ENCODE results near the gene ROPN1B. TPM values are rescaled to one million over a fixed set of nuclear protein-coding genes. Genes with fewer than 3 reads are reported as not detected.

ROPN1B gene
- total RNA-seq, 1 experiment from 2014 or later = 2.2 TPM

GRCh38 chr3:126018995-126019394 lies 50.0 kb downstream of the ROPN1B start:
- RAD21 ChIA-PET (ENCODE audit: low non-redundant PET in 1 of 2, low total read pairs in 2 of 2, uncharacterized antibody in 2 of 2, unreplicated experiment in 2 of 2) = no interaction called here
- intact Hi-C loops (cut with micrococcal nuclease) = no loop called here
- no peak for ATAC-seq
- H3K9me3 ChIP-seq (ENCODE audit: control insufficient read depth in 1 of 2, insufficient read depth in 1 of 2, low read depth in 1 of 2, low read length in 2 of 2) = no peaks in the 10 kb centered on the region
- H3K9me2 ChIP-seq (ENCODE audit: insufficient read depth) = no peaks in the 10 kb centered on the region
- no peak overlapping the region for H3K4me2 ChIP-seq (ENCODE audit: low read length)
- no peak overlapping the region for H2AFZ ChIP-seq (ENCODE audit: low read depth, low read length, poor library complexity, severe bottlenecking)
- H3K4me1 ChIP-seq (ENCODE audit: control insufficient read depth in 1 of 2, insufficient read depth in 2 of 2, low read length in 2 of 2) = no peaks in the 10 kb centered on the region
- no peak overlapping the region for H3K9ac ChIP-seq (ENCODE audit: low read length)
- POLR2A ChIA-PET = no interaction called here
- no peak overlapping the region for H3K4me3 ChIP-seq (replicated peaks in 1 of 2; ENCODE audit: low read depth in 1 of 2, low read length in 2 of 2)
- no peaks in the 10 kb centered on the region for H3K27me3 ChIP-seq (ENCODE audit: insufficient read depth, low read length)
- CTCF ChIA-PET = no interaction called here
- H3K79me2 ChIP-seq (ENCODE audit: insufficient read depth, low read length) = no peaks in the 10 kb centered on the region
- no peak overlapping the region for H3K27ac ChIP-seq (ENCODE audit: low read depth, low read length)
- TF ChIP-seq CTCF (IDR thresholded peaks at IDR 0.05 in 2 of 3, conservative IDR thresholded peaks at IDR 0.05 in 1 of 3; ENCODE audit: borderline replicate concordance in 1 of 3, insufficient read depth in 1 of 3, low read depth in 2 of 3, low read length in 2 of 3) (no peak), SIN3A (IDR thresholded peaks at IDR 0.05; ENCODE audit: low read depth) (no peak), ELF1 (IDR thresholded peaks at IDR 0.05; ENCODE audit: borderline replicate concordance, low read depth) (no peak), ZFX (IDR thresholded peaks at IDR 0.05) (no peak), FOSL1 (IDR thresholded peaks at IDR 0.05; ENCODE audit: low read depth) (no peak), SRF (IDR thresholded peaks at IDR 0.05; ENCODE audit: low read depth) (no peak), EGR1 (IDR thresholded peaks at IDR 0.05; ENCODE audit: low read depth) (no peak), ZNF274 (IDR thresholded peaks at IDR 0.05; ENCODE audit: low read depth, low read length) (no peak), EZH2phosphoT487 (IDR thresholded peaks at IDR 0.05; ENCODE audit: borderline replicate concordance) (no peak), JUND (IDR thresholded peaks at IDR 0.05) (no peak), SP1 (IDR thresholded peaks at IDR 0.05; ENCODE audit: low read depth) (no peak), POLR2A (IDR thresholded peaks at IDR 0.05; ENCODE audit: borderline replicate concordance, extremely low read depth, insufficient read depth, insufficient read length) (no peak), CEBPB (IDR thresholded peaks at IDR 0.05; ENCODE audit: low read depth) (no peak), POLR2AphosphoS5 (IDR thresholded peaks at IDR 0.05; ENCODE audit: low read depth, low read length) (no peak), TCF7L2 (IDR thresholded peaks at IDR 0.05; ENCODE audit: borderline replicate concordance, extremely low read depth, insufficient read depth, insufficient read length) (no peak)
- H3K36me3 ChIP-seq (ENCODE audit: control insufficient read depth in 1 of 2, insufficient read depth in 2 of 2, low read length in 2 of 2) = no peaks in the 10 kb centered on the region
- BruUV-seq (replicated peaks) = no TSS peak
- H4K20me1 ChIP-seq (ENCODE audit: insufficient read depth) = no peaks in the 10 kb centered on the region
- DNase-seq (ENCODE audit: low read depth, low spot score) = no peak
